ENCODE results near the gene LAX1.
"Not testable (repeated sequence)": the region's sequence is repeated elsewhere in the genome, so short reads cannot be mapped to it uniquely, and the experiment has no call there.

LAX1 gene, protein sequence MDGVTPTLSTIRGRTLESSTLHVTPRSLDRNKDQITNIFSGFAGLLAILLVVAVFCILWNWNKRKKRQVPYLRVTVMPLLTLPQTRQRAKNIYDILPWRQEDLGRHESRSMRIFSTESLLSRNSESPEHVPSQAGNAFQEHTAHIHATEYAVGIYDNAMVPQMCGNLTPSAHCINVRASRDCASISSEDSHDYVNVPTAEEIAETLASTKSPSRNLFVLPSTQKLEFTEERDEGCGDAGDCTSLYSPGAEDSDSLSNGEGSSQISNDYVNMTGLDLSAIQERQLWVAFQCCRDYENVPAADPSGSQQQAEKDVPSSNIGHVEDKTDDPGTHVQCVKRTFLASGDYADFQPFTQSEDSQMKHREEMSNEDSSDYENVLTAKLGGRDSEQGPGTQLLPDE

DNA sequence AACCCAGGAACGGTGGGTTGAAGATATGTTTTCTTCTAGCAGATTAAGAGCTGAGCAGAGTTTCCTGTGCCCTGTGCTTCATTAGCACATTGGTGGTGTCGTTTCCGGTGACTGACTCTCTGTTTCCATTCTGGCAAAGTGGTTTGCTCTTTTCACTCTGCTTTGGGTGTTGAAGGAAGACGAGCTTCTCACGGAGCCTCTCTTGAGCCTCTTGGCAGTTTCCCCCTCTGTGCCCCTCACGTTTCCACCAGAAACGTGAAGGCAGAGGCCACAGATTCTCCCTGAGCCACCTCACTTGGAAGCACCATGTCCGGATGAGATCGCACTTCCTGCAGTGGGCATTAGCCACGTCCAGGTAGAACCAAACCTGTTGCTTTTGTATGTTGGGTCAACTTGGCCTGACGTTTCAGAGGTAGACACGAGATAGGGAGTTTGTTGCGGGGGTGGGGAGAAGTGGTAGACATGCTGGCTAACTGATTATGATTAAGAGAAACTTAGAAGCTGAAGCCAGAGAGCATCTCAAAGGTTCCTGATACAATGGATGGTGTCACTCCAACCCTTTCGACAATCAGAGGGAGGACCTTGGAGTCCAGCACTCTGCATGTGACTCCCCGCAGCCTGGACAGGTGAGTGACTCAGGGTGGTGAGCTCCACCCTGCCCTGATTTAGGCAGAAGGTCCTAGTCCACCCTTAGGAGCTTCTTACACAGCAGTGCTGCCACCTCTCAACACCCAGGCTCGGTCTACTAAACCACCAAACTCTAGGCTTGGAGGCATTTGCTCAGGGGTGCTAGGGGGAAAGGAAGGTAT, at the start of gene LAX1:
TSS of gene LAX1 (plus strand) at position 155 of the 809 bp plus-strand sequence. CDS start at position 538, 383 bp downstream.
- DNase-seq (ENCODE audit: low read depth in 4 of 4, low spot score in 1 of 4) = peak; percentile 38 to 63 (median 46)

DNA sequence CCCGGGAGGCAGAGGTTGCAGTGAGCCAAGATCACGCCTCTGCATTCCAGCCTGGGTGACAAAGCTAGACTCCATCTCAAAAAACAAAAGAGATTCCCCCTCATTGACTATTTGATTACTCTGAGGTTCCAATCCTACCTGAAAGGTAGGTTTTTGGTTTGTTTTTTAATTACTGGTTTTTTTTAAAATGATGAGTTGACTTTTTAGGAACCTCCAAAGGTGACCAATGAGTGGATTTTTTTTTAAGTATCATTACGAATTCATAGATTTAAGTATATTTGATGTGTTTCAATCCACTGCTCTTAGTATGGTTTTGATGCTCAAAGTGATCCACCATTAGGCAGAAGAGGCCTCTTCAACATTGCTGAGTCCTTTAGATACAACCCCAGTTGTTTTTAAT, 47.9 kb upstream of the LAX1 start:
- DNase-seq (ENCODE audit: low read depth in 4 of 4, low spot score in 1 of 4) = no peak

DNA sequence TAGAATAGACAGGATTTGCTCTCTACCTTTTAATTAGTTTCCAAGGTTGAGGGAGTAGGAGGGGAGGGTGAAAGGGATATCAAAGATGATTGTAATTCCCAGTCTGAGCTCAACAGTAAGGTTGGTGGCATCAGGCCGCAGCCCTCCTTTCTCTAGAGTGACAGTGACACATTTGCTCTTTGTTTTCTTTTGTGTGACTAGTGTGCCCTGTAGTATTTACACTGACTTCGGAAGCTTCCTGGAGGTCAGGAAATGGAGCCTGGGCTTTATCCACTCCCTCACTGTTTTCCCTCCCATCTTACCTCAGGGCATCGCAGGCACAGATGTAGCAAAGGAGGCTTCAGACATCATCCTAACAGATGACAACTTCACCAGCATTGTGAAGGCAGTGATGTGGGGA, 44.7 kb upstream of the LAX1 start:
- no peak for DNase-seq (ENCODE audit: low read depth in 4 of 4, low spot score in 1 of 4)

DNA sequence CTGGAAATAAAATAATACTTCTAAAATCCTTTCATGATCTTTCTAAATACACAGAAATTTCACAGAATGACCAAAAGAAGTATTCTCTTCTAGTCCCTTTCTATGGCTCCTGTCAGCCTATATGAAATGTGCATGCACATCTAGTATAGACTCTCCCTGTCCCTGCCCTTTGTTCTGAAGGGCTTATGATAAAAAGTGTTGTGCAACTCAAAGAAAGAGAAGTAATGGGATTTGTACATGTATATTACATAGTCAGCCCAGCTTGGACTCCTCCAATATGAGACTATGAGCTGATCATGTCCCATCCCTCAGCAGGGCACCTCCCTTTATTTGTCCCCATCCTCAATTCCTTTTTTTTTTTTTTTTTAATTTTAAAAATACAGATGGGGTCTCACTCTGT, 42.1 kb upstream of the LAX1 start:
- DNase-seq (ENCODE audit: low read depth in 4 of 4, low spot score in 1 of 4) = no peak

DNA sequence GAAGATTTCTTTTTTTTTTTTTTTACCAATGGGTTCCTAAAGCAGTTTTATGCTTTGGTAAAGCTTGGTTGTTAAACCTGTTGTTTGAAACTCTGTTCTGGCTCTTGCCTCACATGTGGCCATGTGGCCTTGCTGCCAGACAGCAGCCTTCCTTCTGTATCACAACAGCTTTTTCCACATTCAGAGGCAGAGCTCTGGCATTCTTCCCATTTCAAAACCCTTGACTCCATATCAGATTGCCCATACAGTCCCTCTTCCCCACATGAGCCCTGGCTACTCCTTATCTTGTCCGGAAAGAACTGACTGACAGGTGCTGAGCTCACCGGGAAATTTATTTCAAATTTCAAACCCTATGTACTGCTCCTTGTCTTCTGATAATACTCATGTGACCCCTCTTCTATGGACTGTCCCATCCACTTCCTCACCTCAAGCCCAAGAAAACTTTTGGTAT, 38.5 kb upstream of the LAX1 start:
- no peak for DNase-seq (ENCODE audit: low read depth in 4 of 4, low spot score in 1 of 4)

DNA sequence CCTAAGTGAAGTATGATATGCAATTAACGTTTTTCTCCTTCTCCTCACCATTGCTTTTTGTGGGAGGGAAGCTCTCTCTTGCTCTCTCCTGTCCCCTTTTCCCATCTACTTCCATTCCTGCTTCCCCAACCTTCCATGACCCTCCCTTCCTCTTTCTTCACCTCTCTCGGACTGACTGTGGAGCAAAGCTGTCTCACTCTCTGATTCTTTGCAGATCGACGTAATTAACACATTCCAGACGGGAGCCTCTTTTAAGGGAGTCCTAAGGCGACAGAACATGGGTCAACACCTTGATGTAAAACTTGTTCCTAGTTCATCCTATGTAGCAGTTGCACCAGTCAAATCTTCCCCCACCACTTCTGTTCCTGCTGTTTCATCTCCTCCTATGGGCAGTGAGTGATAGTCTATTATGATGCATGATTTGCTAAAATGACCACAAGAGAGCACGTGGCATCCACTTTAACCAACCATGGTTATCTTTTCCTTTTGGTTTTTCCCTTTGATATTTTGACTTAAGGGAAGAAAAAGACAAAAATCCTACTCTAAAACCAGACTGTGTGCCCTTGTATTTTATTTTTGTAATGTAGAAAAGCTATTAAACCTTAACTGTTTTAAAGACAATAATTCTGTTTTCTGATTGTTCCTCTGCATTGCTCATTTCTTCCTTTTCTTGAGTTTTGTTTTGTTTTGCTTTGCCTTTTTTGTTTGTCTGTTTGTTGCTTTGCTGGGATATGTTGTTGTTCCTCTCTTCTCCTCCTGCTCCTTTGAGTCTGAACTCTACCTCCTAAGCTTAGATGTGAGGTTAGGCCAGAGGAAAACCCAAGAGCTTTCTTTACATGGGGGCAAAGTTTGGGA, 31.7 kb upstream of the LAX1 start:
- no peak for DNase-seq (ENCODE audit: low read depth in 4 of 4, low spot score in 1 of 4)

DNA sequence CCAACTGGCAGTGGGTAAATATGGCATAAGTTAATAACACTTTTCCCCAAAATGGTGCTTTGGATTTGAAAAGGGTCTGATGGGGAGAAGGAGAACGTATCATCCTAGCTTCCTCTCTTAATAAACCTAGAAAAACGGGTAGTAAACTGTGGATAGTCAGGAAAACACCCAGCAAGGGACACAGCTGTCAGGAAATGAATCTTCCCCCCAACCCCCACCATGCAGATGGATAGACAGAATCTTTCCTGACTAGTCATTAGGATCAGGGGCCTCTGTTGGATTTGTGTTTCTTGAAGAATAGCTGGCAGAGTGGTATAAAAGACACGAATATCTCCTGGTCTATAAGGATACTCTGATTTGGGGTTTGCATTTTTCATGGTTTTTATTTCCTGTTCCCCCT, 22.5 kb upstream of the LAX1 start:
- no peak for DNase-seq (ENCODE audit: low read depth in 4 of 4, low spot score in 1 of 4)

DNA sequence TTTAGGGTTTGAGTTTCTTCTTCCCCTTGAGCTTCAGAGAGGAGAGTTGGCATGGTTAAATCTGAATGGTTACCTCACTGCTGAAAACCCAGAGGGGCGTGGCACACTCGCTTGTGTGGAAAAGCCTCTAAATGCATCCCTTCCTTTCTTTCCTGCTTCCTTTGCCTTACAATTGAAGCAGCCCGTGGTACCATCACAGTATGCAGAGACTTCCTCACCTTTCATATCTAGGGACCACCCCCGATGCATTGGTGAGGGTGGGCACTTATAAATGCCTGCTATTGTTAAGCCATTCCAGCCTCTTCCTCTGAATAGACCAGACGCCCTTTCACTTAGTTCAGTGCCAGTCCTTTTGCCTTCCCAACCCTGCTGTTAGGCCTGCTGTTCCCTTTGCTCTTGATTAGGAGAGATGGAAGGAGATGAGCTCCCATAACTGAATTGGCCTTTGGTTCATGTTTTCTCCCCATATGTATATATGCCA, 21.9 kb upstream of the LAX1 start:
- no peak for DNase-seq (ENCODE audit: low read depth in 4 of 4, low spot score in 1 of 4)

DNA sequence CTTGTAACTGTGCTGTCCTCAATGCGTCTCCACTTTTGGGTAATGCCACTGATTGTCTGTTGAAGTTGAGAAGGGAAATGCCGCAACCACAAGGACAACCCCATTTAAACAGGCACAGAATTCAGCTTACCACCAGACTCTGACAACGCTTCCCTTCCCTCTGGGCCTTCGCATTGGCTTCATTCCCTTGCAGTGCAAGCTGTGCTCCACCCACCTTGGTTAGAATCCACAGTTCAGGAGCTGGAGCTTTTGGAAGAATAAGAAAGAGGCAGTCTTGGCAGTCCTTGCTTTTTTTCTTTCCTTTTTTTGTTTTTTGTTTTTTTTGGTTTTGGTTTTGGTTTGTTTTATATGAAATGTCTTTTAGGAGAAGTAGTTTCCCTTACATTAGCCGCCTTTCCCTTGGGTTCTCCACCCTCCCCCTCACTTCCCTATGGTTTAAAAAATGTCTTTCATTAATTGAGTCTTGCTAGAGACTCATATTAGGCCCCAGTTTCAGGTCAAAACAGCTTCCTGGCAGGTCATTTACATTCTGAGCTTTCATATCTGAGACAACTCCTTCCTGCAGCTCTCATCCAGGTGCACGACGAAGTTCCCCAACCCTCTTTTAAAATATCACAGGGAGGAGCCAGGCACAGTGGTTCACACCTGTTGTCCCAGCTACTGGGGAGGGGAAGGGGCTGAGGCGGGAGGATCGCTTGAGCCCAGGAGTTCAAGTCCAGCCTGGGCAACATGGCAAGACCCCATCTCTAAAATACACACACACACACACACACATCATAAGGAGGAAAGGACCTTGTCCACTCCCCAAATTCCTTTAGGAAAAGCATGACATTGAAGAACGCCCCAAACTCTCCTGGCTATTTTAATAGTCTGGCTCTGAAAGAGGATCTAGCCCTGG, 20.7 kb upstream of the LAX1 start:
- DNase-seq (ENCODE audit: low read depth in 4 of 4, low spot score in 1 of 4) = no peak

DNA sequence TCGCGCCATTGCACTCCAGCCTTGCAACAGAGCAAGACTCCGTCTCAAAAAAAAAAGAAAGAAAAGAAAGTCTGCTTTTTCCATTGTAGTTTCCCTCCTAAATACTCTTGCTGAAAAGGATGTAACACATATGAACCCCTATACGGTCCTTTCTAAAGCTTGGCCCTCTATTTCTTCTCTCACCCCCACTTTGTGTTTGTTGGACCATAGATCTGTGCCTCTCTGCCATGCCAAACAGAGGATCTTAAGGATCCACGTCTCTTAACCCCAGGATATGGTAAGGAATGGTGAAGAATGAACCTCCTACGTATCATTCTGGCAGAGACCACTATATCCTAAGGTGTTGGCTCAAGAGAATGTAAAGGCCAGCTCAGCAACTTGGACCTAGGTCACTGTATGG, 18.7 kb upstream of the LAX1 start:
- no peak for DNase-seq (ENCODE audit: low read depth in 4 of 4, low spot score in 1 of 4)

DNA sequence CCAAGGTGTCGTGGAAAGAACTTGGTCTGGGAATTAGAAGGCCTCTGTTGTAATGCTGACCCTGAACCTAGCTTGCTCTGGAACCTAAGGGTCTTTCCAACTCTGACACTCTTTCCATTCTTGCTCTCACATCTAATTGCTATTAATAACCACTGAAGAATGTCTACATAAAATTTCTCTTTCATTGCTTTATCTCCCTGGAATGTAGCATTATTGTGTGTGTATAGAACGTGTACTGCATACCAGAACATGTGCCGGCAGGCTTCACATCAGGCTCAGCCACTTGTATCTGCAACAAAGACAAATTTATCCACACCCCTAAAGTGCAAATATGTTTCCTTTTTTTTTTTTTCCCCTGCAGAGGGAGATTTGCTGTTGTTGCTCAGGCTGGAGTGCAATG, 13.9 kb upstream of the LAX1 start:
- DNase-seq (ENCODE audit: low read depth in 4 of 4, low spot score in 1 of 4) = no peak

DNA sequence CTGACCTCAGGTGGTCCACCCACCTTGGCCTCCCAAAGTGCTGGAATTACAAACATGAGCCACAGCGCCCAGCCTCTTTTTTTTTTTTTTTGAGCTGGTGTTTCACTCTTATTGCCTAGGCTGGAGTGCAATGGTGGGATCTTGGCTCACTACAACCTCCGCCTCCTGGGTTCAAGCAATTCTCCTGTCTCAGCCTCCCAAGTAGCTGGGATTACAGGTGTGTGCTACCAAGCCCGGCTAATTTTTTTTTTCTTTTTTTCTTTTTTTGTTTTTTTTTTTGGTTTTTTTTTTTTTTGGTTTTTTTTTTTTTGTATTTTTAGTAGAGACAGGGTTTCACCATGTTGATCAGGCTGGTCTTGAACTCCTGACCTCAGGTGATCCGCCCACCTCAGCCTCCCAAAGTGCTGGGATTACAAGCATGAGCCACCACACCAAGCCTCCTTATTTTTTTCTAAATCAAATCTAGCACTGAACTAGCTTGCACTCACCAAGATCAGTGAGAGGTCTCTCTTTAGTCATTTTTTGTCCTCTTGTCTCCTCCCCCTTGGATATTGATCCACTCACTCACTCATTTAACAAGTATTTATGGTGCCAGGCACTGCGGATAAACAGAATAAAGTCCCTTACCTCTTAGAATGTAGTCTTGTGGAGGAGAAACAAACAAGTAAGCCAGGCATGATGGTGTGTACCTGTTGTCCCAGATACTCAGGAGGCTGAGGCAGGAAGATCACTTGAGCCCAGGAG, 13.2 kb upstream of the LAX1 start:
- DNase-seq (ENCODE audit: low read depth in 4 of 4, low spot score in 1 of 4) = not testable (repeated sequence)

DNA sequence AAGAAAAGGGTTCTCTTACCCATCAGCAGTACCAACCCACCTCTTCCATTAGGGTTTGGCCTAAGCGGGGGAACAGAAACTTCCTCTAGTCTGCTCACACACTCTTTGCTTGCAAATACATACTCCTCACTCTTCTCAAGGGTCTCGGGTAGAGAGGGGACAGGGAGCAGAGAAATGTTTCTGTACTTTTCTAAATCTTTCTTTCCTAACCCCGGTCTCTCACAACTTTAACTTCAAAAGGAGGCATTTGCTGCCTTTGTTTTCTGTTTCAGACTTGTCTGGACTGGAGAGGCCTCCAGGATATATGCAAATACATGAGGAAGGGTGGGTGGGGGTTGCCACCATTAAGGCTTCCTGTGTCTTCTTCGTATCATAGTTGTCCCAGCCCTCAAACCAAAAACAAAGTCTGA, 10.5 kb upstream of the LAX1 start:
- DNase-seq (ENCODE audit: low read depth in 4 of 4, low spot score in 1 of 4) = no peak

DNA sequence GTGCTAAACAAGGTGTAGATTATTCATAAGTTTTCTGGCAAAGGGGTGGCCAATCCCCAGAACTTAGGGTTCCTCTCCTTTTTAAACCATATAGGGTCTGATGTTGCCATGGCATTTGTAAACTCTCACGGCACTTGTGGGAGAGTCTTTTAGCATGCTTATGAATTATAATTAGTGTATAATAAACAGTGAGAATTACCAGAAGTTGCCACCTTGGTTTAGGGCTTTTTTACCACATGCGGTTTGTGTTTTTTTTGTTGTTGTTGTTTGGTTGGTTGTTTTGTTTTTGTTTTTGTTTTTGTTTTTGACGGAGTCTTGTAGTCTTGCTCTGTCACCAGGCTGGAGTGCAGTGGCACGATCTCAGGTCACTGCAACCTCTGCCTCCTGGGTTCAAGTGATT, 8.9 kb upstream of the LAX1 start:
- no peak for DNase-seq (ENCODE audit: low read depth in 4 of 4, low spot score in 1 of 4)

DNA sequence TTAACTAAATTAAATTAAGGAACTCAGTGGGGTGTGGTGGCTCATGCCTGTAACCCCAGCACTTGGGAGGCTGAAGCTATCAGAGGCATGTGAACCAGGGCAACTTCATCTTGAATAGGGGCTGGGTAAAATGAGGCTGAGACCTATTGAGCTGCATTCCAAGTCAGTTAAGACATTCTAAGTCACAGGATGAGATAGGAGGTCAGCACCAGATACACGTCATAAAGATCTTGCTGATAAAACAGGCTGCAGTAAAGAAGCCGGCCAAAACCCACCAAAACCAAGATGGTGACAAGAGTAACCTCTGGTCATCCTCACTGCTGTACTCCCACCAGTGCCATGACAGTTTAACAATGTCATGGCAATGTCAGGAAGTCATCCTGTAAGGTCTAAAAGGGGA, 6.2 kb upstream of the LAX1 start:
- DNase-seq (ENCODE audit: low read depth in 4 of 4, low spot score in 1 of 4) = not testable (repeated sequence)

DNA sequence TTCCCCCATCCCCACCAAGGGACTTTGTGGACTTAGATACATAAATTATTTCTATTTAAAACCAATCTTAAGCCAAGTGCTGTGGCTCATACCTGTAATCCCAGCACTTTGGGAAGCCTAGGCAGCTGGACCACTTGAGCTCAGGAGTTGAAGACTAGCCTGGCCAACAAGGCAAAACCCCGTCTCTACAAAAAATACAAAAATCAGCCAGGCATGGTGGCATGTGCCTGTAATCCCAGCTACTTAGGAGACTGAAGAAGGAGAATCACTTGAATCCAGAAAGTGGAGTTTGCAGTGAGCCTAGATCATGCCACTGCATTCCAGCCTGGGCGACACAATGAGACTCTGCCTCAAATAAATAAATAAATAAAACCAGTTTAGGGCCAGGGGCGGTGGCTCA, 4.5 kb upstream of the LAX1 start:
- no peak for DNase-seq (ENCODE audit: low read depth in 4 of 4, low spot score in 1 of 4)

DNA sequence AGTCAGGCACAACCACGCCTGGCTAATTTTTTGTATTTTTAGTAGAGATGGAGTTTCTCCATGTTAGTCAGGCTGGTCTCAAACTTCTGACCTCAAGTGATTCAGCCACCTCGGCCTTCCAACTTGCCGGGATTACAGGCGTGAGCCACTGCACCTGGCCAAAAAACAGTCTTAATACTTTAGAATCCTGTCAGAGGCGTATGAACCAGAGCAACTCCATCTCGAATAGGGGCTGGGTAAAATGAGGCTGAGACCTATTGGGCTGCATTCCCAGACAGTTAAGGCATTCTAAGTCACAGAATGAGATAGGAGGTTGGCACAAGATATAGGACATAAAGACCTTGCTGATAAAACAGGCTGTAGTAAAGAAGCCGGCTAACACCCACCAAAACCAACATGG, 3.0 kb upstream of the LAX1 start:
- not testable (repeated sequence) for DNase-seq (ENCODE audit: low read depth in 4 of 4, low spot score in 1 of 4)

DNA sequence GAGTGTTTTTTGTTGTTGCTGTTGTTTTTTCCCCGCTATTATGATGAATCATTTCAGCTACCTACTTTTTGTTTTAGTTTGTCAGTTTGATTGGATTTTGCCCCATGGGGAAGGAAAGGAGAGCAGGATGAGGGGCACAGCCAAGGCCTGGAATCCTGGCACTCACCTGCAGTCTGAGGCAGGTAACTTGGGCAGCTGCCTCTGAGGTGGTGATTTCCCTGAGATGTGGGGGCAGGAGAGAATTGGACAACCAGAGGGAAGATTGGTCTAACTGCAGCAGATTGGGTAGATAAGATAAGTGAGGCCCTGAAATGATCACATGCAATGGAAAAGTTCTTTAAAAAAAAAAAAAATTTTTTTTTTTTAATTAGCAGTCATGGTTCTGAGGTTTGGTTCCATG, 1.5 kb upstream of the LAX1 start:
- no peak for DNase-seq (ENCODE audit: low read depth in 4 of 4, low spot score in 1 of 4)

Data from stimulated activated CD4-positive, alpha-beta T cell treated with anti-CD3 and anti-CD28 coated beads, Interleukin-1b, Interleukin-23, amount 100 ng/mL, for 24 hours (primary cell).